GM18499 (cell line): Measurements from ENCODE around the gene PANK4.

Source experiments
- ATAC-seq: cut with Tn5 transposase; IDR thresholded peaks from one replicate; pipeline ENCODE4 v1.9.1; 2021; ENCODE audit warnings: moderate number of reproducible peaks; ENCODE audit not compliant: insufficient read depth, unreplicated experiment

The PANK4 gene

DNA sequence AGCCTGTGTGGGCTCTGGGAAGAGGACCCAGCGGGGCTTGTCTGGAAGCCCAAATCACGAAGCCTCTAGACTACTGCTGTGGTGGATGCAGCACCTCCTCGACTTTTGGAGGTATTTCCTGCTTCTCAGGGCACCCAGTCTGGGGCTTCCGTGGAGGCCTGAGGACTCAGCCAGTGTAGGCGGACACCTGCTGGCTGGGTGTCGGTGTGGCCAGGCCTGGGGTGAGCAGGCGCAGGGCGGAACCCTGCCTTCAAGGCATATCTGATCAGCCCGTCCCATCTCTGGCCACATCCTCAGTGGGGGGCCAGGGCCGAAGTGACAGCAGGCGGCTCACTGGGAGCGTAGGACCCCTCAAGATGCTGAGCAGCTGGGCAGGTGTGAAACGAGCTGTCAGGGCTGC lies 43.4 kb downstream of the PANK4 start:
- no peak for ATAC-seq

DNA sequence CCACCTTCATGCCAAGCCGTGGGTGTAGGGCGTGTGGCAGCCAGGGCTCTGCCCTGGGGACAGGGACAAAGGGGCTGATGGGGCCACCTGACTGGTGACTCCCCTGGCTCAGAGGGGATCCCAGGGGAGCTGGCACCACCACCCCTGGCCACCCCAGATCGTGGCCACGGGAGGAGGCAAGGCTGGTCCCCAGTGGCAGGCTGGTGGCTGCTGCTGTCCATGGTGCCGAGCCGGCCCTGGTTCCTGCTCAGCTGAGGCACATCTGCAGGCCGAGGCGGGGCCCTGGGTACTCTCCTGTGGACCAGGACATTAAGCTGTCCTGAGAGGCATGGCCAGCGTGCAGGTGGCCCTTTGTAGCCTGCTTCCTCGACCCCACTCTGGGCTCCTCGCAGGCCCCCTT lies 43.8 kb downstream of the PANK4 start:
- no peak for ATAC-seq

DNA sequence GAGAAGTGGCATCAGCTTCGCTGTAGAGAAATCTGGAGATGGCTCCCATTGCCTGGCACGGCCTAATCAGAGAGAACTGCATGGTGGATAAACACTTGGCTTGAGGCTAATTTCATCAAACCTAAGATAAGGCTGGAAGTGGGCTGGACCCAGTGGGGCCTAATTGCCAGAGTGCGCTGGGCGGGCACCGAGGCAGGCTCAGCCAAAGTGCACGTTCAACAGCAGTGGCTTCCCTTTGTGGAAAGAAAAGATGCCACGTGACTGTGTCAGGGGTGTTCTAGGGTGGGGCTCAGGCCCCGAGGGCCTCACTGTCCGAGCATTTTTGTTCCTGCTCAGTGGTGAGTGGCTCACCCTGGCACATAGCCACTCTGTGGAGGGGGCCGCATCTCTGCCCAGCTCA lies 44.5 kb downstream of the PANK4 start:
- ATAC-seq: no peak

DNA sequence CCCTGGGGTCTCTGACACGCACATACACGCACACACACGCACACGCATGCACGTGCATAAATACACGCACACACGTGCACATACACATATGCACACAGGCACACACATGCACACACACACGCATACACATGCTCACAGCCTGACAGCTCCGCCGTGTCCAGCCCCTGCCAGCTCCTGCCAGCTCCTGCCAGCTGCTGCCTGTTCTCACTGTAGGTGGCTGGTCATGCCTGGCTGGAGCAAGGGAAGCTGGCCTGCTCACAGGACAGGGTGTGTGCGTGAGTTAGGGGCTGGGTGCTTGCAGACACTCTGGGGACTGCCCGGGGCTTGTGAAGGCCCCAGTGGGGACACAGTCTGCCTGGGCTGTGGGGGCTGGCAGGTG lies 45.4 kb downstream of the PANK4 start:
- ATAC-seq: no peak

DNA sequence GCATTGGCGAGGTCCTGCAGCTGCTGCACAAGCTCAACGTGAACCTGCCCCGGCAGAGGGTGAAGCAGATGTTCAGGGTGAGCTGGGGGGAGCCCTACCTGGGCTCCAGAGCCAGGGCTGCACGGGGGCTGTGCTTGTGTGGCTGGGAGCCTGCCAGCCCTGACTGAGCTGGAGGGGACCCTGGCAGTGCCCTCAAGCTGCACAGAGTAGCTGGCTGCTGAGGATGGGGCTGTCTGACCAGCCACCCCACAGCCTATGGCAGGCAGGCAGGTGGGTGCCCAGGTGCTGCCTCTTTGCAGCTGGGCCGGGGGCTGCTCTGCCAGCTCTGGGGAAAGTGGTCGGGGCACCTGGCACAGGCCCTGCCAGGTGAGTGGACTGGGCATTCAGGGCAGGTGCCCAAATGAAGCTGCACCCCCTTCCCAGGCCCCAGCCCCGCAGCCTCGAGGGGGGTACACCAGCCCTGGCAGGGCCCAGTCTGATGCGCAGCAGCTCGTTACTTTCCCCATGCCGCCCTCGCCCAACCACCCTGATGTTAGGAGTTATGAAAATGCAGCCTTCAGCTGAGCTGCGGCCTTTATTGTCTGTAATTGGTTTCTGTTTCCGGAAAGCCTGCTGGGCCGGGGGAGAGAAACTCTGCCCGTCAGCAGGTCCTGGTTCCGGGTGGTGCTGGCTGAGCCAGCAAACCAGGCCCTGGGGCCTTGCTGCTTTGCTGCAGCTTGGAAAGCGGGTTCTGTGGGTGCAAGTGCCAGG lies 46.0 kb downstream of the PANK4 start:
- no peak for ATAC-seq

DNA sequence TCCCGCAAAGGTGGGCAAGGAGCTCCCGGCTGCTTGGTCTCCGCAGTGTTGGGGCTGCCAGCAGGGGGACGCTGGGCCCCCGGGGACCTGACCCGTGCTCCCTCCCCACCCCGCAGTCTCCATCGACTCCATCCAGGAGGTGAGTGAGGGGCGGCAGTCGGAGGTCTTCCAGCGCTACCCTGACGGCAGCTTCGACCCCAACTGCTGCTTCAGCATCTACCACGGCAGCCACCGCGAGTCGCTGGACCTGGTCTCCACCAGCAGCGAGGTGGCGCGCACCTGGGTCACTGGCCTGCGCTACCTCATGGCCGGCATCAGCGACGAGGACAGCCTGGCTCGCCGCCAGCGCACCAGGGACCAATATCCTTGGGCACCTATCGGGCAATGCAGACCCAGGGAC lies 46.8 kb downstream of the PANK4 start:
- no peak for ATAC-seq

DNA sequence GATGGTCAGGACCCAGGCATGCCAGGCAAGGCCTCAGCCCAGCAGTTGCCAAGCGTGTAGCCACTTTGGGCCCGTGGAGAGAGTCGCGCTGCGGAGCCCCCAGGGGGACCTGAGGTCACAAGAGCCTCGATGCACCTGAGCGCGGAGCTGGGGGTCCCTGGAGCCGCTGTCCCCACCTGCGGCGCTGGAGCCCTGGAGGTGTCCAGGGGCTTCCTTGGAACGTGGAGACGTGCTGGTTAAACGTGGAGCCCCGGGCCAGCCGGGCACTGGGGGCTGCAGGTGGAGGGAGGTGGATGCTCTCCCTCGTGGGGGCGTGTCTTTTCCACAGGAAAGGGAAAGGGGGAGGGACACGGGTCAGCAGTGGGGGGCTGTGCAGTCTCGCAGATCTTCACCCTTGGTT lies 47.2 kb downstream of the PANK4 start:
- ATAC-seq: no peak

DNA sequence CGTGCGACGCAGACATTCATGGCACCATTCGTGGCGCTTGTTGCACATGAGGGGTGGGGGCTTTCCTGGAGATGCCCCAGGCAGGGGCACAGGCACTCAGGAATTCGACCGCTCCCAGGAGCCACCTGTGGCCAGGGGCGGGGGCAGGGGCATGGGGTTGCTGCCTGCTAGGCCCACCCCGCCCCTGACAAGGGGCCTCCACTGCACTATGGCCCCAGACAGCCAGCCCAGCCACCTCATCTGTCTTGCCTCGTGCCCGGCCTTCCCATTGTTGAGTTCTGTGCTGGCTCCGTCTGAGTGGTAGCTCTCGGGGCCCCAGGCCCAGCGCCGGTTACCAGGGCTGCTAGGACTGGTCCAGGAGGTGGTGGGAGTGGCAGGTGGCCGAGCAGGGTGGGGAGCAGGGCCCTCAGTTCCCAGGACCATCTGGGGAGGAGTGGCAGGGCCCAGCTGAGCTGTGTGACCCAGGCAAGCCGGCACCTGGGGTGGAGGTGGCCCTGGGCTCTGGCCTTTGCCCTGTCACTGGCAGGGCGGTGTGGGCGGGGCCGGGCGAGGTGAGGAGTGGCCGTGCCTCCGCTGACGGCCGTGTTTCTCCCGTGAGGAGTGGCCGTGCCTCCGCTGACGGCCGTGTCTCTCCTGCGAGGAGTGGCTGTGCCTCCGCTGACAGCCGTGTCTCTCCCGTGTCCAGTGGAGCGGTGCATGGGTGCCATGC lies 48.5 kb downstream of the PANK4 start:
- no peak for ATAC-seq

DNA sequence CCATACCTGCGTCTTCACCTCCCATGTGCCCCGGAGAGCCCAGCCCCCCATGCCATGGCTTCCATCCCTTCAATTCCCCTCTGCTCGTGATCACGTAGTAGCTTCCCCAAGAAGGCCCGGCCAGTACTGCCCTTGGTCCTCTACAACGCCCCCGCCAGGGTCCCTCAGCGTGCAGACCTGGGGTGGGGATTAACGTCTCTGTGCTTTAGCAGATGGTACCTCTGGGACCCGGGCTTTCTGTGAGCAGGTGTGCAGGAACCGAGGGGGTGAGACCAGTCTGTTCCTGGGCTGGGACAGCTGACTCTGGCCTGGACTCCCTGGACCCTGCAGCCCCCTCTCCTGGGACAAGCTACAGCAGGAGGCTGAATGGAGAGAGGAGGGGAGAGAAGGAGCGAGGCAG lies 49.1 kb downstream of the PANK4 start:
- no peak for ATAC-seq

DNA sequence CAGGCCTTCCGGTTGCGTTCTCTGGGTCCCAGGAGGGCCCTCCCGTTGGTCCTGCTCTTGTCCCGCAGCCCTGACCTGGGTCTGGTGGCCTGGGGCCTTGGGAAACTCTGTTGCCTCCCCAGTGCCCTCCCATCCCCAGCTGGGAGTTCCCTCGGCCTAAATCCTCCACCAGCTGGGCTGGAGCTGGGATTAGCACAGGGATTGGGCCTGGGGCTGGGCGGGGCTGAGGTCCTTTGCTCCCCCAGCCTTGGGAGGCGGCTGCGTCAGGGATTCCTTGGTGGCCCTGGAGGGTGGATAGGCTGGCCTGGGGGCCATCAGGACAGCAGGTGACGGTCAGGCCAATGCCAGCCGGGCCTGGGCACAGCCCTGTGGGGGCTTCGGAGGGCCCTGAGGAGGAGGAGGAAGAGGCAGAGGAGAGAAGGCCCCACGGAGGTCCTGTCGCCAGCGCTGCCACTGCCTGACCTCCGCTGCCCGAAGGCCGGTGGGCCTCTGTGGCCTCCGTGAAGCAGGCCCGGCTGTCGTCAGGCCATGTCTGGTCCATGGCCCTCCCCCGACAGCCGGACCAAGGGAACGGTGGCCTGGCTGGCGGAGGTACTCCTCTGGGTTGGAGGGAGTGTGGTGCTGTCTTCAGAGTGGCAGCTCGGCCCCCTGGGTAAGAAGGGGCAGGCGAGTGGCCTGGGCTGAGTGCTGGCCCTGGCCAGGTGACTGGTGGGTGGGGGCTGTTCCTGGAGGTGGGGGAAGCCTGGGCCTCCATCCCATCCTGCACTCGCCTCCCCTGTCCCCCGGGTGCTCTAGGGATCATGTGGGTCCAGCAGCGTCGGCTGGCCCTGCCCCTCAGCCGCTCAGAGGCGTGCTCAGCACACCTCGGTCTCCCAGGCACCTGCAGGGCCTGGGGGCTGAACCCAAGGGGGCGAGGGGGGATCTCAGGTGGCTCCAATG lies 50.1 kb downstream of the PANK4 start, which contains the start of gene PLCH2:
Gene PLCH2 (plus strand): TSS at position 229 of the 939 bp plus-strand sequence. CDS start 300 bp downstream, at position 529.
- no peak for ATAC-seq

DNA sequence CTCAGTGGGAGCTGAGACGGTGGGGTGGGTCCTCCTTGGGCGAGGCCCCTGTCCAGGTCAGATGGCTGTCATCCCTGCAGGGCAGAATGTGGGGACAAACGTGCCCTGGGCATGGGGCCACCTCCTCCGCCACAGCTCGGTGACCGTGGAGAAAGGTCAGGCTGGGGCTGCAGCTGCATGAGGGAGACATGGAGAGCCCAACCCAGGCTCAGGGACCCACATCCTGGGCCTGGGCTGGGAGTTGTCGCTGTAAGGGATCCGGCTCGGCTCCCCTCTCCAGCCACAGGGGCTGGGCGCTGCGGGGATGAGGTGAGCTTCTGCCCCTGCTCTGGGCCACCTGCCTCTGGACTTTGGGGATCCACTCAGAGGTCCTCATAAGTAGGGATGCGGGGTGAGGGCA lies 50.8 kb downstream of the PANK4 start:
- ATAC-seq: no peak

DNA sequence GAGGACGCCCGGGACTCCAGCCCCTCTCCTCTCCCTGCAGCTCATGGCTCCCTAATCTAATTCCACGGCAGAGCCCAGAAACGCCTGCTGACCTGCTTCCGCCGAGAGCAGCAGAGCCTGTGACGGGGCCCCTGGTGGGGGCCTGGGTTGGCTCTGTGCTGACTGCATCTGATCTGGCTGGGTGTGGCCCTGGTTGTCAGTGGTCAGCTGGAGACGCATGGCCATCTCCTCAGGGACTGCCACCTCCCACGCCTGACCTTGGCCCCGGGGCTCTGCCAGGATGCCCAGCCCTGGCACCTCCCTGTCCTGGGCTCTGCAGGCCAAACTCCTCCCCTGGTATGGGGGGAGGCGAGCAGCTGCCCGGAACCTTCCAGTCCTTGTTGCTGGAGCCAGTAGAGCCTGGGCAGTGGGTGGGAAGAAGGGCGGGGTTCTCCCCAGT lies 51.4 kb downstream of the PANK4 start:
- no peak for ATAC-seq

DNA sequence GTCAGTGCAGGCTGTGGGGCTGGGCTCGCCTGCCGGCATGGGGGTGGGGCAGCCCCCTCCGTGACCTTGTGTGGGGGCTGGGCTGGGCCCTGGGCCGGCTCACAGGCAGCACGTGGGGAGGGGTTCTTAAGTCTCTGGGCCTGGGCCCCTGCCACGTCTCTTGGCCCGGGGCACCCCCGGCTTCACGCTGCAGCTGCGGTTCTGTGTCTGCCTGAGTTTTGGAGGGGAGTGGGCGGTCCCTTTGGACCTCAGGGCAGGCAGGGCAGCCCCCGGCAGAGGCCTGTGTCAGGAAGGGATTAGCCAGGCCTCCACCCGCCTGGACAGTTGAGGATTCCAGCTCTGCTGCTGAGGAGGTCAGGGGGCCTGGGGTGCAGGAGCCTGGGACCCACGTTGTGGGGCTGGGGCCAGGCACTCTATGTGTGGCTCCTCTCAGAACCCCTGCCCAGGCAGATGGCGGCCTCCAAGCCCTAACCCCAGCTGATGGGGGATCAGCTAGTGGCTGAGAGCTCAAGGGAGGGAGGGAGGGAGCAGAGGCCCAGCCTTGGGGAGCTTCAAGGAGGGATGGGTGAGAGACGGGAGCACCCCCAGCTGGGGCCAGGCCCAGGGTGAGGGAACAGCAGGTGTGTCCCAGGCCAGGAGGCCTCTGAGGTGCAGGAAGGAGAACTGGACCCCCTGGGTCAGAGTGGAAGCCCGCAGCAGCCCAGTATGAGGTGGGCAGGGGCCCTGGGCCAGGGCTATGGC lies 52.1 kb downstream of the PANK4 start:
- no peak for ATAC-seq

DNA sequence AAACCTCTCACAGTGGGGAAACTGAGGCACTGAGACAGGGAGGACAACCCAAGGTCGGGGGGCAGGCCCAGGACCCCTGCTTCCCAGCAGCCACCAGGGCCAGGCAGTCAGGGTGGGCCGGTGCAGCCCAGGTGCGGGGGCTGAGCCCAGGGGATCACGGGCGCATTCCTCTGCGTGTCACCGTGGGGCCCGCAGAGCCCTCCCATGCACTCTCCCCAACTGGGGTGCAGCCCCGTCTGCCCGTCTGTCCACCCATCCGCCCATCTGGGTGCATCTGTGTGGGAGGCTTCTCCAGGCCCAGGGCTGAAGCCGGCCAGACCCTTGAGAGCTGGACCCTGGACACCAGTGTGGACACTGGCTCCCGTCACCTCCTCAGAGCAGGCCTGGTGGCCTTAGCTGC lies 53.2 kb downstream of the PANK4 start:
- no peak for ATAC-seq

DNA sequence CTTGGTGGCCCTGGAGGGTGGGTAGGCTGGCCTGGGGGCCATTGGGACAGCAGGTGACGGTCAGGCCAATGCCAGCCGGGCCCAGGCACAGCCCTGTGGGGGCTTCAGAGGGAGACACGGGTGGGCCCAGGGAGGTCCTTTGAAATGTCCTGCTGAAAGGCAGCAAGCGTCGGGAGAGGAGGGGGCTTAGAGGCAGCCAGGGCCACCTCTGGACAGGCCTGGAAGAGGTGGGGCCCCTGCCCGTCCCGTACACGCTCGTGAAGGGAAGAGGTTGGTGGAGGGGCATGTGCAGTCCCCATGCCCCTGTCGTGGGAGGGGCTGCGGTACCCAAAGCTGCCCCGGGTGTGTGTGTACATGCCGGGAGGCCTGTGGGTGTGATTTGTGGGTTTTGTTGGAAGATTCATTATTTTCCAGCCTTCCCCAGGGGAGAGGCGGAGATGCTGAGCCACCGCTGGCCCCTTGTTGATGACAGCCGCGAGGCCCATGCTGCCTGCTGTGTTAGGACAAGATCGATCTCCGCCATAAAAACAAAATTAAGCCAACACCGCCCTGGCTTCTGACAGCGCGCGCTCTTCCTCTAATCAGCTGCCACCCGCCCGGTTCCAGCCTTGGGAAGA lies 53.7 kb downstream of the PANK4 start:
- ATAC-seq: no peak

DNA sequence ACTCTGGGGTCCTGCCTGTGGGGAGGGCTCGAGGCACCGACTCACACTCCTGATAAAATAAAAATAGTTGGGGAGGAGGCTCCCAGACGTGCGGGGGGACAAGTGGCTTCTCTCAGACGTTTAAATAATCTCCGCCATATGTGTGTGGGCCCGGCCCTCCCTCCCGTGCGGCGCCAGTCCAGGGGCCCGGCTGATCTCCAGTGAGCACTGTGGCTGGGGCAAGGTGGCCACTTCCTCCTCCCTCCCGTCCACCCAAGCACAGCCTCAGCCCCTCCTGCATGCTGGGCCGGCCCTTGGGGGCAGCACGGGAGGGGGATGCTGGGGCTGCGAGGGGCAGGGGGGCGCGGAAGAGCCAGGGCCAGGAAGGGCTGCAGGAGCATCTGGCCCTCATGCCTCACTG lies 54.3 kb downstream of the PANK4 start:
- ATAC-seq: no peak

DNA sequence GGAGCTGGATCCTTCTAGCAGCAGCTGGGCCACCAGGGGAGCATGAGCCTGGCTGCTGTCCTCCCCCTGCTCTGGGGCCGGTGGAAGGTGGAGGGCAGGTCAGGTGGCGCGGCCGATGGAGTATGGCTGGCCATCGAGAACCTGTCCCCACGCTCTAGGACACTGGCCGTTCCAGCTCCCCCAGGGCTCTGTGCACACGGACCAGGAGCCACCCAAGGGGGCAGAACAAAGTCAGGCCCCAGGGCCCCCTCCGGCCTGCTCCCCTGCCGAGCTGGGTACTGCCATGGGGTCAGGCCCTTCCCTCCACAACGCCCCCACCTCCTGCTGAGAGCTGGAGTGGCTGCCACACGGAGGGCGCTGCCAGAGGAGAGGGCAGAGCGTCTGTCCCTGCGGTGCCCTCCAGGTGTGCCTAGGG lies 54.8 kb downstream of the PANK4 start:
- no peak for ATAC-seq

DNA sequence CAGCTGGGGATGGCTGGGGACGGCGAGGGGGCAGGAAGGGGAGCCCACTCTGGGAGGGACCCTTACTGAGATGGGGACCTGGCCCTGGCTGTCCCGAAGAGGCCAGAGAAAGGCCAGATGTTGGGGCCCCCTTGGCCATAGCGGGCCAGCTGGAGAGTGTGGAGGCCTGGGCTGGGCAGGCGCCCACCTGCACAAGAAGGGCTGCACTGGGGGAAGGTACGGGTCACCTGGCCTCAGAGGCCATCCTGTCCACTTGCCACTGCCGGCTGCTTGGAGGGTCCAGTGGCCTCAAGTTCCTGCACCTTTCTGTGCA lies 55.3 kb downstream of the PANK4 start:
- no peak for ATAC-seq

DNA sequence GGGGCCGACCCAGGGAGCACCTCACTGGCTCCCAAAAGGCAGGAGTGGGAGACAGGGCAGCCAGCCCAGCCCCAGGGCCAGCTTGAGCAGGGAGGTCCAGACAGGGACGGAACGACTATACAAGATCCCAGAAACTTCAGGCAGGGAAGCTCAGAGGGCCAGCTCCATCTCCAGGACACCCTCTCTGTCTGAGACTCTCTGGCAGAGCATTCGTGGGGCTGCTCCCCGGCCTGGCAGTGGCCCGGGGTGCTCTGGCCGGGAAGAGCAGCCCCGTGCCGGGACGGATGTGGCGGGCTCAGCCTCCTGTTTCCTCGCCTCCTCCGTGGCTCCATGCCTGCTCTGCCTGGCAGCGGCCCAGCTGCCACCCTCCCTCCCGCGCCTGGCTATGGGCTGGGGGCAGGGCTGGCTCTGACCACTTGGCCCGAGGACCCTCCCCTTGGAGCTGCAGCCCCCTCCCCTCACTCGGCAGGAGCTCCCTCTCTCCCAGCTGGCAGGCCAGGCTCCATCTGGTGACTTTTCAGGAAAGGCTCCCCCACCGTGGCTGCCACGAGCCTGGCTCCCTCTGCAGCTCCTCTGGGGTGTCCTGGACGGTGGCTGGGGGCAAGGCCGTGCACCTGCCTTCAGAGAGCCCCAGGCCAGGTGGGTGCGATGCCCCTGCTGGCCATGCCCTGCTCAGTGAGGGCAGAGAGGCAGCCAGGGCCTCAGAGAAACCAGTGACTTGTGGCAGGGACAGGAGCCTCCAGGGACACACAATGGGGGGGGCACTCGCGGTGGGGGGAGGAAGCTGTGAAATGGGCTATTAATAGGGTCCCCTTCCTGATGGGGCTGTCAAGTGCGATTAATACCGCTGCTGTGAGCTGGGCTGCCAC lies 55.9 kb downstream of the PANK4 start:
- no peak for ATAC-seq
